Cerebellar nuclear complex (tissue), 1 donor: Measurements from ENCODE around the gene PRKD1.

Source experiments
- DNase-seq, 2 experiments: peaks; one replicate each; lab custom pipeline; 2025; lab: John Stamatoyannopoulos, UW

PRKD1 gene

GRCh38 chr14:29927376-29928116 lies at the start of gene PRKD1:
TSS of gene PRKD1 (minus strand) at chr14:29927847.
- DNase-seq: no peak

GRCh38 chr14:29971101-29971500 lies 43.5 kb upstream of the PRKD1 start:
- DNase-seq: no peak

- DNase-seq: no peak
These were observed 27.4 kb upstream of the PRKD1 start for GRCh38 chr14:29955087-29955486.

- no peak for DNase-seq
These were observed 25.9 kb upstream of the PRKD1 start for GRCh38 chr14:29953501-29953900.

DNA sequence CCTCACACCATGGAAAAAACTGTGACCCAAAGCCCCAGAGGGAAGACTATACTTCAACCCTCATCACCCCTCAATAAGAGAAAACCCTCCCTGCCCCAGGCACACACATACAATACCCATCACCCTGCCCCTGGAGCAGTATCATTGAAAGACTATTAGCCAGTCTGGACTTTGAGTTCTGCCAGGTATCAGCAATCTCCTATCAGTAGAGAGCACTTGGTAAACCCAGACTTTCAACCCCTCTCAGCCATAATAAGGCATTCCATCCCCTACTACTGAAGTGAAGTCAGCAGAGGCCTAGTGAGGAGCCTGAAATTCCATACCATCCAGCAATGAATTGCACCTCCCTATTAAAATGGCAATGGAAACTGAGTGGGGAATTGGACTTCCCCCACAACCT lies 16.4 kb upstream of the PRKD1 start:
- DNase-seq: no peak

GRCh38 chr14:29941401-29941800 lies 13.8 kb upstream of the PRKD1 start:
- no peak for DNase-seq

DNA sequence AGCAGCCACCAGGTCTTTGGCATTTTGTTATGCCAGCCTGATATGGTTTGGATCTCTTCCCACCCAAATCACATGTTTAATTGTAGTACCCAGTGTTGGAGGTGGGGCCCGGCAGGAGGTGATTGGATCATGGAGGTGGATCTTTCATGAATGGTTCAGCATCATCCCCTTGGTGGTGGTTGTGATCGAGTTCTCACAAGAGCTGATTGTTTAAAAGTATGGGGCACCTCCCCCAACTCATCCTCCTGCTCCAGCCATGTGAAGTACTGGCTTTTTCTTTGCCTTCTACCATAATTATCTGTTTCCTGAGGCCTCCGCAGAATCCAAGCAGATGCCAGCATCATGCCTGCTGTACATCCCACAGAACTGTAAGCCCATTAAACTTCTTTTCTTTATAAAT lies 12.8 kb upstream of the PRKD1 start:
- no peak for DNase-seq

DNA sequence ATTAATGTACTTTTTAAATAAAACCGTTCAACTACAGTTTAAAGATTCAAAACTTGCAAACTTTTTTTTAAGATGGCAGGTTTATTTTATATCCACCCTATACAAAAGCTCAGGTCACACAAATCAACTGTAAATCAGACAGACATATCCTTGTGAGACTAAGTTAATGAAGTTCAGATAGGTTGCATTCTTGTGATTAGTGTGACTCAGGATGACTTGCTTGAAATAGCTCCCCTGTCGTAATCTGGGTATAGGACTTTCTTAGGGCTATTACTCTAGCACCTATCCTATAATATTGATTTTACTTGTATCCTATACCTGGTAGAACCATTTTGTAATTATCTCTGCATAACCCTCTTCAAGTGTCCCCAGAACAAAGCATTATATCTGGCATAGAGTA lies 9.5 kb upstream of the PRKD1 start:
- no peak for DNase-seq

DNA sequence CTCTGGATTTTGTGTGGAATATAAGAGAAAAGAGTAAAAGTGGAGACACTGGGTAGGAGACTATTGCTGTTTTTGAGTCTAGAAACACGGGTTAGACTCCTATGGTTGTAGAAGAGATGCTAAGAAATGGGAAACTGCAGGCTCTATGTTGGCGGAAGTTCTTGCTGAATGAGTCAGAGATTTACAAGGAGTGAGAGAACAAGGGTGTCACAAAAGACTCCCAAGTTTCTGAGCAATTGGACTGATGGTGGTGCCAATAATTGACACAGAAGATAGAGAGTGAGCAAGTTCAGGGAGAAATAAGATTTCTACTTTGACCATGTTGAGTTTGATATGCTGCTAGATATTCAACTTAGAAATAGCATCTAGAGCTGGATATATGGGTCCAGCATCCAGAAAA lies 2.6 kb upstream of the PRKD1 start:
- DNase-seq: no peak

DNA sequence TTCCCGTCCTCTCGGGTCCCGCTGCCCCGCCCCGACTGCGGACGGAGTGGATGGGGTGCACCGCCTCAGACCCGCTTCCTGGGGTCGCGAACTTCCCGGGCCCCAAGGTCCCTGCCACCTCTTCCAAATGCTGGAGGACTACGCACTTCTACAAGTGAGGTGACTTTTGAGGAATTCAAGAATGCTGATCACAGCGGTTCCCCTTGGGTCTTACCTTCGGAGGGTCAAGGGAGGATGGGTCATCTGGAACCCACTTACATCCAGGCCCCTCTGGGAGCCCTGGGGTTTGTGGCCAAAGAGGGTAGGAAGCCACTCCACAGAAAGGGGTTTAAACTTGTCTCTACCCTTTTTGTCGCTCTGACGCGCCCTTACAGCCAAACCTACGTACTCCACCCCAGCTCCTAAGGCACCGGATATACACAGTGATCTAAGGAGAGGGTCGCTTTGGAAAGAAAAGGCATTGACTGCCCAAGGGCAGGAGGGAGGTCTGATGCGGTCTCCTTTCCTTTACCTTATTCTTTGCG lies 532 bp upstream of the PRKD1 start:
- DNase-seq: no peak

- no peak for DNase-seq
These were observed 809 bp downstream of the PRKD1 start for GRCh38 chr14:29926701-29927375.

- no peak for DNase-seq
These were observed 1.4 kb downstream of the PRKD1 start for GRCh38 chr14:29926228-29926627.

DNA sequence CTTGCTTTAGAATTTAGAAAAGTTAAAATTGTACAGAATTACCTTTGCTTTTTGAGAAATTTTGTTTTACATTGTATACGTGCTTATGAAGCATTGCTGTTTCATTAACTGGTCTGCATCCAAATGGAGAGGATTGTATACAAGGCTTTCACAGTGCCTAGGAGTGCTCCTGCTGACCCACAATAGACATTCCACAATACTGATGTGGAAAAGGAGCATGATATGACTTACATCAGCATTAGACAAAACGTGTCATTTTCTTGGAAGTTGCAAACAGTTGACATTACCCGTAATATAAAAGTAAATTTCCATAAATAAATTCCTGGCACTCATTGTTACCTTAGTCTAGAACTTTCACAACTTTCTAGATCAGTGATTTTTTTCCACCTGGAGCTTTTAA lies 1.9 kb downstream of the PRKD1 start:
- DNase-seq: no peak

DNA sequence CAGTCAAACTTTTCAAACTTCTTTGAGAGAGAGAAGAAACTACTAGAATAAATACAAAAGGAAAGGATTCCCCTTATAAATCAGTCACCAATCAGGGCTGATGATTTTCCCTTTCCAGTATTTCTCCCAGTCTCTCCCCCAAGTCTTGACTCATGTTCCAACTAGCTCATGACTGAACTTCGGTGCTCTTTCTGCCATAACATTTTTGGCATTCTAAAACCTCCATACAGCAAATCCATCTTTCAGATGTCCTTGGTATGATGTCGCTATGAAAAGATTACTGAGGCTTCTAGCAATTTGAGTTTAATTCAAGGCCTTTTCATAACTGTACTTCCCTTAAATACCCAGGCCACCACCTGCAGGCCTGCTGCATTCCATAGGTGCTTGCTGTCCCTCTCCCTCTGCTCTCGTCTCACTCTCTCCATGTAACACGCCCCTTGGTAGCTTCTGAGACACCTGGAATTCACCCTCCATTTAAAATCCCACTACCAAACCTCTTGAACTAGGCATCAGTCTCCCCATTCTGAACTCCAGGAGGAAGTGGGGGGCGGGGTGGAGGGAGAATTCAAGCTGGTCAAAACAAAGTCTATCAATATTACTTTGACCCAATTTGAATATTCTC lies 2.4 kb downstream of the PRKD1 start:
- no peak for DNase-seq

GRCh38 chr14:29919845-29920244 lies 7.8 kb downstream of the PRKD1 start:
- DNase-seq: no peak

DNA sequence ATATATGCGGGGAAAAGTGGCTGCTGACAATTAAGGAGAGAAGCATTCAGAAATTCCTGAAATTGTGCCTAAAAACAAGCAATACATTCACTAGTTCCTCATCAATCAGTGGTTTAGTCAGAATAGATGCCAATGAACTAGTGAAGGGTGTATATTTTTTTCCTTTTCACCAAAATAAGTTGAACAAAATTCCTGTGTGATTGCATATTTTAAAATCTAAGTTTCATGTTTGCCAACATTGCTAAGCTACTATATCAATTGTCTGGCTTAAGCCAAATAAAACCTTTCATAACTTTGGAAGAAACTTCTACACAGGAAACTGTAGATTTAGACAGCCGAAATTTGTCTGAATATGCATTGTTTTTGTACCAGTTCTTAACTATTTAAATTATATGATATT lies 8.7 kb downstream of the PRKD1 start:
- DNase-seq: no peak

GRCh38 chr14:29913566-29913965 lies 14.1 kb downstream of the PRKD1 start:
- no peak for DNase-seq

DNA sequence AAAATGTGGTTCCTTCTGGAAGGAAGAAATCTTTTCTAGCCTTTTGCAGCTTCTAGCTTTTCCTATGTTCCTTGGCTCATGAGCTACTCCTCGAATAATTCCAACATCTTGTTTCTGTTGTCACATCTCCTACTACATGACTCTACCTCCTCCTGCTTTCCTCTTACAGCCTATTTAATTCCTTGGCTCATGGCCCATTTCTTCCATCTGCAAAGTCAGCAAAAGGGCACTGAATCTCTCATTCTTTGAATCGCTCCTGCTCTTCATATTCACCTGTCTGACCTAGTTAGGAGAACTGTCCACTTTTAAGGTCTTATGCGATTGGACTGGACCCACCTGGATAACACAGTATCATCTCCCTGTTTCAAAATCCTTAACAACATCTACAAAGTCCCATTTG lies 15.8 kb downstream of the PRKD1 start:
- no peak for DNase-seq

DNA sequence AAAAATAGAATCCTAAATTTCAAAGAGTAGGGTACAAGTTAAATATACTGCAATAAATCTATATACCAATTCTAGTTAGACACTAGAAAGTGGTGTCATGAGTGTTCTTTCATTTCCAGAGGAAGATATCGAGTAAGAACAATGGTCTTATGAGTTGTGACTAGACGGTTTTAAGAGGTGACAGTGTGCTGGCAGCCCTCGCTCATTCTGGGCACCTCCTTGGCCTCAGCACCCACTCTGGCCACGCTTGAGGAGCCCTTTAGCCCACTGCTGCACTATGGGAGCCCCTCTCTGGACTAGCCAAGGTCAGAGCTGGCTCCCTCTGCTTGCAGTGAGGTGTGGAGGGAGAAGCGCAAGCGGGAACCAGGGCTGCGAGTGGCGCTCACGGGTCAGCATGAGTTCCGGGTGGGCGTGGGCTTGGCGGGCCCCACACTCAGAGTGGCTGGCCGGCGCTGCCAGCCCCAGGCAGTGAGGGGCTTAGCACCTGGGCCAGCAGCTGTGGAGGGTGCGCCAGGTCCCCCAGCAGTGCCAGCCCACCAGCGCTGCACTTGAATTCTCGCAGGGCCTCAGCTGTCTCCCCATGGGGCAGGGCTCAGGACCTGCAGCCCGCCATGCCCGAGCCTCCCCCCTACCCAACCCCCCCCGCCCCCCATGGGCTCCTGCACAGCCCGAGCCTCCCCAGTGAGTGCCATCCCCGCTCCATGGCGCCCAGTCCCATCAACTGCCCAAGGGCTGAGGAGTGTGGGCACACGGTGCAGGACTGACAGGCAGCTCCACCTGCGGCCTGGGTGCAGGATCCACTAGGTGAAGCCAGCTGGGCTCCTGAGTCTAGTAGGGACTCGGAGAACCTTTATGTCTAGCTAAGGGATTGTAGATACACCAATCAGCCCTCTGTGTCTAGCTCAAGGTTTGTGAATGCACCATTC lies 18.7 kb downstream of the PRKD1 start:
- no peak for DNase-seq

DNA sequence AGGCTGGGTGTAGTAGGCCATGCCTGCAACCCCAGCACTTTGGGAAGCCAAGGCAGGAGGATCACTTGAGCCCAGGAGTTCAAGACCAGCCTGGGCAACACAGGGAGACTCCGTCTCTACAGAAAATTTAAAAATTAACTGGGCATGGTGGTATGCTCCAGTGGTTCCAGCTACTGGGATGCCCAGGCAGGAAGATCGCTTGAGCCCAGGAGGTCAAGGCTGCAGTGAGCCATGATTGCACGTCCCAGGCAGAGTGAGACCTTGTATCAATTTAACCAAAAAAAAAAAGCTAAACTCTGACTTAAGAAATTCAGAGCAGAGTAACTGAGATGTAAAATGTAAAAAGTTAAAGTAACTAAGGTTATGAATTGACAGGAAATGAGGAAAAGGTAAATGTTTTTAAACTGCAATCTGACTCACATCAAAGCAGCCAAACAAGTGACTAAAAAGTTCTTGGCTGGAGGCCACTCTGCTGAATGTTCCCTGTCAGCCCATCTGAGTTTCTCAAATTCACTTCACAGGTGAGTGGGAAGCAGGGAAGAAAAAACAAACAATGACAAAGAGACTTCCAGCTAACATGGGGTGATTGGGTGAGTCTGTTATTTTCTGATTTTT lies 21.3 kb downstream of the PRKD1 start:
- DNase-seq: no peak

DNA sequence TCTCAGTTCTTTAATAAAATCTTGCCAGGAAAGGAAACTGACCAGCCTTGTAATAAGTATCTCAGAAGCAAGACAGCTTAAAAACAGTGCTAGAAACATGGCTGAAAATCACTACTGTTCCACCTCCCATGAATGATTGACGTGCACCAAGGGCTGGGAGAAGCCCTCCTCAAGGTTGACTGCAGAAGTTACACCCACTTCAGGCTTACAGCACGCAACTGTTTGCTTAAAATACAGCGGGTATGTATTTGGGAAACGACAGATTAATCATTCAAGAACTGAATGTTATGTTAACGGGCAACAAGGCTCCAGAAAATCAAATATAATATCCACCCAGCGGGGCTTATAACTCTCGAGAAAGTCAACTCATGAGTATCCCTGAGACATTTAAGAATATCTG lies 22.1 kb downstream of the PRKD1 start:
- no peak for DNase-seq
